BE2C (cell line): ENCODE results near the gene TAF5L.

Experiments
- DNase-seq: peaks from one replicate; pipeline ENCODE4 v3.0.0-alpha.2; 2020
- H3K27me3 ChIP-seq: fragments of 250-450 bp; sonication (Bioruptor Pico); 2 replicates; pipeline ENCODE4 v1.5.1; 2020; ENCODE audit warnings: mild to moderate bottlenecking
- H3K36me3 ChIP-seq: fragments of 250-450 bp; sonication (Bioruptor Pico); 2 replicates; pipeline ENCODE4 v1.5.1; 2020; ENCODE audit warnings: mild to moderate bottlenecking
- H3K4me1 ChIP-seq: fragments of 250-450 bp; sonication (Bioruptor Pico); 2 replicates; pipeline ENCODE4 v1.5.1; 2020
- H3K4me3 ChIP-seq: 2 replicates; pipeline ENCODE4 v1.5.1; 2011; ENCODE audit warnings: low read depth, low read length
- H3K9me3 ChIP-seq: fragments of 250-450 bp; sonication (Bioruptor Pico); 2 replicates; pipeline ENCODE4 v1.5.1; 2020
- CTCF ChIP-seq: IDR thresholded peaks from 2 replicates; pipeline ENCODE4 v1.5.1; 2012; ENCODE audit warnings: mild to moderate bottlenecking, low read depth, low read length

Gene TAF5L

GRCh38 chr1:229557913-229558414 lies 68.0 kb downstream of the TAF5L start:
- H3K9me3 ChIP-seq = no peaks in the 10 kb centered on the region
- no peaks in the 10 kb centered on the region for H3K27me3 ChIP-seq
- H3K4me1 ChIP-seq = no peaks in the 10 kb centered on the region; the same call in none of the 2 replicates
- no peaks in the 10 kb centered on the region for H3K36me3 ChIP-seq
- peak overlapping the region; percentile 73 for H3K4me3 ChIP-seq
- peak; percentile 55 for DNase-seq
- TF ChIP-seq CTCF = no peak

GRCh38 chr1:229557200-229557850 lies 68.6 kb downstream of the TAF5L start:
- H3K4me1 ChIP-seq = no peaks in the 10 kb centered on the region; the same call in none of the 2 replicates
- H3K4me3 ChIP-seq = peak overlapping the region; percentile 73
- no peak for TF ChIP-seq CTCF
- no peaks in the 10 kb centered on the region for H3K9me3 ChIP-seq
- H3K27me3 ChIP-seq = no peaks in the 10 kb centered on the region
- no peak for DNase-seq
- no peaks in the 10 kb centered on the region for H3K36me3 ChIP-seq

- no peaks in the 10 kb centered on the region for H3K9me3 ChIP-seq
- no peak for TF ChIP-seq CTCF
- DNase-seq = no peak
- no peak overlapping the region for H3K4me3 ChIP-seq
- no peaks in the 10 kb centered on the region for H3K27me3 ChIP-seq
- H3K4me1 ChIP-seq = no peaks in the 10 kb centered on the region; the same call in none of the 2 replicates
- H3K36me3 ChIP-seq = no peaks in the 10 kb centered on the region
Measured at GRCh38 chr1:229554886-229555621, 70.9 kb downstream of the TAF5L start.

GRCh38 chr1:229553621-229554130 lies 72.2 kb downstream of the TAF5L start:
- no peak for DNase-seq
- Histone ChIP-seq H3K27me3 (no peaks in the 10 kb centered on the region), H3K4me1 (no peaks in the 10 kb centered on the region; the same call in none of the 2 replicates), H3K36me3 (peaks cover 8% of the 10 kb centered on the region), H3K9me3 (no peaks in the 10 kb centered on the region), H3K4me3 (no peak overlapping the region)
- no peak for TF ChIP-seq CTCF

GRCh38 chr1:229552732-229553131 lies 73.2 kb downstream of the TAF5L start:
- Histone ChIP-seq H3K9me3 (no peaks in the 10 kb centered on the region), H3K36me3 (peaks cover 11% of the 10 kb centered on the region), H3K4me3 (no peak overlapping the region), H3K27me3 (no peaks in the 10 kb centered on the region), H3K4me1 (no peaks in the 10 kb centered on the region; the same call in none of the 2 replicates)
- no peak for TF ChIP-seq CTCF
- DNase-seq = no peak
